ENCODE data around the gene INPP4A.

INPP4A gene

GRCh38 chr2:98509542-98510321 lies 65.1 kb downstream of the INPP4A start:
- no peak for ATAC-seq
- TF ChIP-seq, protein P1, sequence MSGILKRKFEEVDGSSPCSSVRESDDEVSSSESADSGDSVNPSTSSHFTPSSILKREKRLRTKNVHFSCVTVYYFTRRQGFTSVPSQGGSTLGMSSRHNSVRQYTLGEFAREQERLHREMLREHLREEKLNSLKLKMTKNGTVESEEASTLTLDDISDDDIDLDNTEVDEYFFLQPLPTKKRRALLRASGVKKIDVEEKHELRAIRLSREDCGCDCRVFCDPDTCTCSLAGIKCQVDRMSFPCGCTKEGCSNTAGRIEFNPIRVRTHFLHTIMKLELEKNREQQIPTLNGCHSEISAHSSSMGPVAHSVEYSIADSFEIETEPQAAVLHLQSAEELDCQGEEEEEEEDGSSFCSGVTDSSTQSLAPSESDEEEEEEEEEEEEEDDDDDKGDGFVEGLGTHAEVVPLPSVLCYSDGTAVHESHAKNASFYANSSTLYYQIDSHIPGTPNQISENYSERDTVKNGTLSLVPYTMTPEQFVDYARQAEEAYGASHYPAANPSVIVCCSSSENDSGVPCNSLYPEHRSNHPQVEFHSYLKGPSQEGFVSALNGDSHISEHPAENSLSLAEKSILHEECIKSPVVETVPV (CRISPR knock-in tag; IDR thresholded peaks at IDR 0.05): no peak
- TF ChIP-seq TOX (CRISPR knock-in tag; IDR thresholded peaks at IDR 0.05; ENCODE audit: borderline replicate concordance) (no peak), ARNTL (CRISPR knock-in tag; IDR thresholded peaks at IDR 0.05; ENCODE audit: borderline replicate concordance, low read depth) (no peak), TCF4 (CRISPR knock-in tag; IDR thresholded peaks at IDR 0.05; ENCODE audit: borderline replicate concordance) (no peak), BACH2 (CRISPR knock-in tag; IDR thresholded peaks at IDR 0.05; ENCODE audit: borderline replicate concordance) (no peak), SNAI2 (CRISPR knock-in tag; IDR thresholded peaks at IDR 0.05) (no peak), ZFP3 (CRISPR knock-in tag; IDR thresholded peaks at IDR 0.05) (no peak), ZNF70 (CRISPR knock-in tag; IDR thresholded peaks at IDR 0.05) (no peak)
- TF ChIP-seq, protein P2, sequence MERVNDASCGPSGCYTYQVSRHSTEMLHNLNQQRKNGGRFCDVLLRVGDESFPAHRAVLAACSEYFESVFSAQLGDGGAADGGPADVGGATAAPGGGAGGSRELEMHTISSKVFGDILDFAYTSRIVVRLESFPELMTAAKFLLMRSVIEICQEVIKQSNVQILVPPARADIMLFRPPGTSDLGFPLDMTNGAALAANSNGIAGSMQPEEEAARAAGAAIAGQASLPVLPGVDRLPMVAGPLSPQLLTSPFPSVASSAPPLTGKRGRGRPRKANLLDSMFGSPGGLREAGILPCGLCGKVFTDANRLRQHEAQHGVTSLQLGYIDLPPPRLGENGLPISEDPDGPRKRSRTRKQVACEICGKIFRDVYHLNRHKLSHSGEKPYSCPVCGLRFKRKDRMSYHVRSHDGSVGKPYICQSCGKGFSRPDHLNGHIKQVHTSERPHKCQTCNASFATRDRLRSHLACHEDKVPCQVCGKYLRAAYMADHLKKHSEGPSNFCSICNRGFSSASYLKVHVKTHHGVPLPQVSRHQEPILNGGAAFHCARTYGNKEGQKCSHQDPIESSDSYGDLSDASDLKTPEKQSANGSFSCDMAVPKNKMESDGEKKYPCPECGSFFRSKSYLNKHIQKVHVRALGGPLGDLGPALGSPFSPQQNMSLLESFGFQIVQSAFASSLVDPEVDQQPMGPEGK (CRISPR knock-in tag; IDR thresholded peaks at IDR 0.05; ENCODE audit: borderline replicate concordance): no peak

- no peak for ATAC-seq
- no peak for TF ChIP-seq CSDC2 (CRISPR knock-in tag; IDR thresholded peaks at IDR 0.05)
- TF ChIP-seq ARNTL (CRISPR knock-in tag; IDR thresholded peaks at IDR 0.05; ENCODE audit: borderline replicate concordance, low read depth): no peak
- TF ChIP-seq ISL1 (CRISPR knock-in tag; IDR thresholded peaks at IDR 0.05): no peak
- TF ChIP-seq, protein P3, sequence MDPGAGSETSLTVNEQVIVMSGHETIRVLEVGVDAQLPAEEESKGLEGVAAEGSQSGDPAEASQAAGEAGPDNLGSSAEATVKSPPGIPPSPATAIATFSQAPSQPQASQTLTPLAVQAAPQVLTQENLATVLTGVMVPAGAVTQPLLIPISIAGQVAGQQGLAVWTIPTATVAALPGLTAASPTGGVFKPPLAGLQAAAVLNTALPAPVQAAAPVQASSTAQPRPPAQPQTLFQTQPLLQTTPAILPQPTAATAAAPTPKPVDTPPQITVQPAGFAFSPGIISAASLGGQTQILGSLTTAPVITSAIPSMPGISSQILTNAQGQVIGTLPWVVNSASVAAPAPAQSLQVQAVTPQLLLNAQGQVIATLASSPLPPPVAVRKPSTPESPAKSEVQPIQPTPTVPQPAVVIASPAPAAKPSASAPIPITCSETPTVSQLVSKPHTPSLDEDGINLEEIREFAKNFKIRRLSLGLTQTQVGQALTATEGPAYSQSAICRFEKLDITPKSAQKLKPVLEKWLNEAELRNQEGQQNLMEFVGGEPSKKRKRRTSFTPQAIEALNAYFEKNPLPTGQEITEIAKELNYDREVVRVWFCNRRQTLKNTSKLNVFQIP (CRISPR knock-in tag; IDR thresholded peaks at IDR 0.05; ENCODE audit: borderline replicate concordance, low read depth): no peak
- TF ChIP-seq ZFP3 (CRISPR knock-in tag; IDR thresholded peaks at IDR 0.05): no peak
- no peak for TF ChIP-seq TCF4 (CRISPR knock-in tag; IDR thresholded peaks at IDR 0.05; ENCODE audit: borderline replicate concordance)
- no peak for TF ChIP-seq SNAI2 (CRISPR knock-in tag; IDR thresholded peaks at IDR 0.05)
- no peak for TF ChIP-seq PPARA (CRISPR knock-in tag; IDR thresholded peaks at IDR 0.05; ENCODE audit: borderline replicate concordance)
- TF ChIP-seq, protein P2 (CRISPR knock-in tag; IDR thresholded peaks at IDR 0.05; ENCODE audit: borderline replicate concordance): no peak
- TF ChIP-seq BACH2 (CRISPR knock-in tag; IDR thresholded peaks at IDR 0.05; ENCODE audit: borderline replicate concordance): no peak
- TF ChIP-seq OSR1 (CRISPR knock-in tag; IDR thresholded peaks at IDR 0.05): no peak
Observed at GRCh38 chr2:98510322-98510662, 65.6 kb downstream of the INPP4A start.

GRCh38 chr2:98511981-98512380 lies 67.3 kb downstream of the INPP4A start:
- ATAC-seq: no peak
- TF ChIP-seq, protein P3 (CRISPR knock-in tag; IDR thresholded peaks at IDR 0.05; ENCODE audit: borderline replicate concordance, low read depth): no peak
- TF ChIP-seq RARB (CRISPR knock-in tag; IDR thresholded peaks at IDR 0.05) (no peak), BACH2 (CRISPR knock-in tag; IDR thresholded peaks at IDR 0.05; ENCODE audit: borderline replicate concordance) (no peak), TOX (CRISPR knock-in tag; IDR thresholded peaks at IDR 0.05; ENCODE audit: borderline replicate concordance) (no peak), ISL1 (CRISPR knock-in tag; IDR thresholded peaks at IDR 0.05) (no peak)

- ATAC-seq: no peak
- TF ChIP-seq, protein P1 (CRISPR knock-in tag; IDR thresholded peaks at IDR 0.05): no peak
- TF ChIP-seq OSR1 (CRISPR knock-in tag; IDR thresholded peaks at IDR 0.05) (no peak), ISL1 (CRISPR knock-in tag; IDR thresholded peaks at IDR 0.05) (no peak), TOX (CRISPR knock-in tag; IDR thresholded peaks at IDR 0.05; ENCODE audit: borderline replicate concordance) (no peak), ZFP30 (CRISPR knock-in tag; IDR thresholded peaks at IDR 0.05) (no peak), RARB (CRISPR knock-in tag; IDR thresholded peaks at IDR 0.05) (no peak), GLIS3 (CRISPR knock-in tag; IDR thresholded peaks at IDR 0.05) (no peak), SNAI2 (CRISPR knock-in tag; IDR thresholded peaks at IDR 0.05) (no peak), TCF4 (CRISPR knock-in tag; IDR thresholded peaks at IDR 0.05; ENCODE audit: borderline replicate concordance) (no peak), BACH2 (CRISPR knock-in tag; IDR thresholded peaks at IDR 0.05; ENCODE audit: borderline replicate concordance) (no peak), ZNF8 (CRISPR knock-in tag; IDR thresholded peaks at IDR 0.05) (no peak), ZNF565 (CRISPR knock-in tag; conservative IDR thresholded peaks at IDR 0.05; ENCODE audit: low read depth) (no peak), ZNF70 (CRISPR knock-in tag; IDR thresholded peaks at IDR 0.05) (no peak)
- TF ChIP-seq, protein P2 (CRISPR knock-in tag; IDR thresholded peaks at IDR 0.05; ENCODE audit: borderline replicate concordance): no peak
Observed at GRCh38 chr2:98512699-98513098, 68.0 kb downstream of the INPP4A start.

Measured in SK-N-SH treated with all-trans-retinoic acid at 6 μM for 48 hours (cell line).